GM12874 (cell line): ENCODE results near the gene BHLHE23.

Experiments
- TF ChIP-seq, protein P1 (sequence below): IDR thresholded peaks from 2 replicates; pipeline ENCODE4 v1.5.1; 2011; ENCODE audit warnings: low read depth, mild to moderate bottlenecking, control low read depth, low read length, moderate library complexity; ENCODE audit not compliant: insufficient read depth

The BHLHE23 gene

DNA sequence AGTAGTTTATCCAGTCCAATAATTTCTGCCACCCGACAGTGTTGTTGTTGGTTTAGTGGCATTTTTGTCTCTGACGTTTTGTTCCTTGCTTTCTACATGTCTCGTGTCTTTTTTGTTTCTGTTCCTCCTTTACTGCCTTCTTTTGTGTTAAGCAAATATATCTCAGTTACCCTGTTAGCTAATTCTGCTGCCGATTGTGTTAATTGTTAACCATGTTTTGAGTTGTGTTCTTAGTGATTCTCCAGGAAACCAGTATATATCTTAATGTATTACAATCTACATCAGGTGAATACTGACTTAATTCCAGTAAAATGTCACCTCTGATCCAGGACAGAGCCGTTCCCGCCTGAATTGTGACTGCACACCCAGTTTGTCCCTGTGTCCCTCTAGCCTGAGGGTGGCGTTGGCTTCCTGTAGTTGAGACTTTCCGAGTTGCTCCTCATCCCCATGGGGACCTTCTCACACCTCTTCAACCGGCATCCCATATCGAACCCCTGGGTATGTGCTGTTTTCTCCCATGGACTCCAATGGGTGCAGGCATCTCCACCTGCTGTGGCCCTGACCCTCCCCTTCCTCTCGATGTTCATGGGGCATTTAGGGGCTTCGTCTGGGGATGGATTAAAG lies 35.8 kb upstream of the BHLHE23 start:
- TF ChIP-seq, protein P1, sequence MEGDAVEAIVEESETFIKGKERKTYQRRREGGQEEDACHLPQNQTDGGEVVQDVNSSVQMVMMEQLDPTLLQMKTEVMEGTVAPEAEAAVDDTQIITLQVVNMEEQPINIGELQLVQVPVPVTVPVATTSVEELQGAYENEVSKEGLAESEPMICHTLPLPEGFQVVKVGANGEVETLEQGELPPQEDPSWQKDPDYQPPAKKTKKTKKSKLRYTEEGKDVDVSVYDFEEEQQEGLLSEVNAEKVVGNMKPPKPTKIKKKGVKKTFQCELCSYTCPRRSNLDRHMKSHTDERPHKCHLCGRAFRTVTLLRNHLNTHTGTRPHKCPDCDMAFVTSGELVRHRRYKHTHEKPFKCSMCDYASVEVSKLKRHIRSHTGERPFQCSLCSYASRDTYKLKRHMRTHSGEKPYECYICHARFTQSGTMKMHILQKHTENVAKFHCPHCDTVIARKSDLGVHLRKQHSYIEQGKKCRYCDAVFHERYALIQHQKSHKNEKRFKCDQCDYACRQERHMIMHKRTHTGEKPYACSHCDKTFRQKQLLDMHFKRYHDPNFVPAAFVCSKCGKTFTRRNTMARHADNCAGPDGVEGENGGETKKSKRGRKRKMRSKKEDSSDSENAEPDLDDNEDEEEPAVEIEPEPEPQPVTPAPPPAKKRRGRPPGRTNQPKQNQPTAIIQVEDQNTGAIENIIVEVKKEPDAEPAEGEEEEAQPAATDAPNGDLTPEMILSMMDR = no peak

DNA sequence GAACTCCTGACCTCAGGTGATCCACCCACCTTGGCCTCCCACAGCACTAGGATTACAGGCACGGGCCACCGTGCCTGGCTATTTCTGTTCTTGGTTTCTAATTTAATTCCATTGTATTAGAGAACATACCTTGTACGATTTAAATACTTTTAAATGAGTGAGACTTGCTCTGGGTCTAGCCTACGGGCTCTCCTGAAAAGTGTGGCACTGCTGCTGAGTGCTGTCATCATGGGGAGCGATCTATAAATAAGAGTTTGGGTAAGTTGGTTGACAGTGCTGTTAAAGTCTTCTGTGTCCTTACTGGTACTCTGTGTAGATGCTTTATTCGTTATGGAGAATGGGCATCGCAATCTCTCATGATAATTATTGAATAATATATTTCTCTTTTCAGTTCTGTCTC lies 35.0 kb upstream of the BHLHE23 start:
- TF ChIP-seq, protein P1 = no peak

DNA sequence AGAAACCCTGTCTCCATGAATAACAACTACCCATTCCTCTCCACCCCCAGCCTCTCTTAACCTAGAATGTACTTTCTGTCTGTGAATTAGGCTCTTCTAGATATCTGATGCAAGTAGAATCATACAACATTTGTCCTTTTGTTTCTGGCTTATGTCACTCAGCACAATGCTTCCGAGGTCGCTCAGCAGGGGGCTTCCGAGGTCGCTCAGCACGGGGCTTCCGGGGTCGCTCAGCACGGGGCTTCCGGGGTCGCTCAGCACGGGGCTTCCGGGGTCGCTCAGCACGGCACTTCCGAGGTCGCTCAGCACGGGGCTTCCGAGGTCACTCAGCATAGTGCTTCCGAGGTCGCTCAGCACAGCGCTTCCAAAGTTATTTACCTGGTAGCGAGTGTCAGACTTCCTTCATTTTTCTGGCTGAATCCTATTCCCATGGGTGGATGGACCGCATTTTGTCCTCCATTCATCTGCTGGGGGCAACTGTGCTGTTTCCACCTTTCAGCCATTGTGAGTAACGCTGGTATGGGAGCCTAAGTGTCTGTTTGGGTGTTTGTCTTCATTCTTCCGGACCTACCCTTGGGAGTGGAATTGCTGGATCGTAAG lies 31.0 kb upstream of the BHLHE23 start:
- TF ChIP-seq, protein P1 = no peak

DNA sequence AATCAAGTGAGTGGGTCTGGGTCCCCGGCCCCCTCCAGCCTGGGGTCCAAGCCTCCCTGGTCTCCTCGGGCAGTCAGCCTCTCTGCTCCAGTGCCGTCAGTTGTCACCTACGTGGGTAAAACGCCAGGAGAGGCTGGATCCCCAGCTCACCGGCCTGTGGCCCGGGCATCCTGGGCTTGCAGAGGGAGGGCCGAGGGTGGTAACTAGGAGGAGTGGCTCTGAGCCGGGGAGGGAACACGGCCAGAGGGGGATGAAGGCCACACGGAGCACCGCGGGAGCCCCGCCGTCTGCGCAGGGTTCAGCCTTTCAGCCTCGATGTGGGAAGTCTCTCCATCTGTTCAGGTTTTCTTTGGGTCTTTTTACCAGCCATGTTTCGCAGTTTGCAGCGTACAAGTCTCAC lies 29.5 kb upstream of the BHLHE23 start:
- TF ChIP-seq, protein P1 = no peak

DNA sequence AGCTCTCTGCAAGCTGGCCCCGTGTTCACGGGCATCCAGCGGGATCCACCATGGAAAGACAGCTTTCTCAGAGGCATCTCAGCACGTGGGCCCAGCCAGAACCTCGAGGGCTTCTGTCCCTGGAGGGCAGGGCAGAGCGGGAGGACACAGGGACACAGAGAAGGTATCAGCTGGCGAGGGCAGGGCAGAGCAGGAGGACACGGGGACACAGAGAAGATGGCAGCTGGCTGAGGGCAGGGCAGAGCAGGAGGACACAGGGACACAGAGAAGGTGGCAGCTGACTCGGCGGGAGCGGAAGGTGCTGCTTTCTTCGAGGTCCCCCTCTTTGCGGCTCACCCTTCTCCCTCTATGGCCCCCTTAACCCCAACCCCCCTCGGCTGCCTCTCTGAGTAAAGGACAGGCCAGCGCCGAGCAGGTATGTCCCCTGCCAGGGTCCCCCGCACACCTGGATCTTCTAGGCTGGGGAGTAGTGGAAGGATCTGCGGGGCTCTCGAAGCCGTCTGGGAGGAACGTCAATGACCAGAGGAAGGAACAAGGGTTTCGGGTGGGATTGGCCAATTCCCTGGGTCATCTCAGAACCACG lies 28.9 kb upstream of the BHLHE23 start:
- TF ChIP-seq, protein P1 = no peak

DNA sequence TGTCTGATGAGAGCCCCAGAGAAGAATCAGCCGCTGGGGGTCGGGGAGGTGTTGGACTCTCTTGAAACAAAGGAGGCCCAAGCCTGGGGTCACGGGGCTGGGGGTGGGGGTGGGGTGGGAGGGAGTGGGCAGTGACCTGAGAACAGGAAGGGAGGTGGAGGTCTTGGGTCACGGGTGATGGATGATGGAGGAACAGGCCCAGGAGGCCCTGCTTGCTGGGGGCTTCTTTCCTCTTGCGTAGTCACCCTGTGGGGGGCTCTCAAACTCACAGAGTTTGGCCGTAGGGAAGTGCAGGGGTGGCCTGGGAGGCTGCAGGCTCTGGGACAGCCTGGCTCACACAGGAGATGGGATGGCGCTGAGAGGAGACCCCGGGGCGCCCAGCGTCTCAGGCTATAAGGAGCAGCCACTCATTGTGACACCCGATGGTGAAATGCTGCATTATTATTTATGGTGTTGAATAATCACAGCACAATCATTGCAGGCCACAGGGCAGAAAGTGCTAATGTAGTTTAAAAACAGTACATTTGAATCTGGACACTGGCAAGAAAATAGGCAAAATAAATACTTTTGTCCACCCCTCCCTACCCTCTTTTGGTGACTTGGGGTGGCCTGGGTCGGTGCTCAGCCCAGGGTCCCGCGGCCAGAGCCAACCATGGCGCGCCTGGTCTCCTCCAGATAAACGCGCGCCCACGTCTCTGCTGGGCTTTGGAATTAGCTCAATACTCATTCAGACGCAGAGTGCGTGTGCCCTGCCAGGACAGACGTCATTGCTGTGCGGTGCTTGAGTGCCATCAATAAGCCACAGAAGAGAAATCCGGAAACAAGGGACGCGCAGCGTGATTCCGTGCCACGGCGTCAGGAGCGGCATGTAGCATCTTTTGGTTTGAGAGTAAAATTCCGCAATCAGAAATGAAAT lies 27.3 kb upstream of the BHLHE23 start:
- TF ChIP-seq, protein P1 = no peak
